Right kidney (tissue), 1 donor: ENCODE measurements around the gene KCNIP1.

Experiments
- DNase-seq: peaks from one replicate; pipeline ENCODE4 v3.0.0-alpha.2; 2016

The KCNIP1 gene

DNA sequence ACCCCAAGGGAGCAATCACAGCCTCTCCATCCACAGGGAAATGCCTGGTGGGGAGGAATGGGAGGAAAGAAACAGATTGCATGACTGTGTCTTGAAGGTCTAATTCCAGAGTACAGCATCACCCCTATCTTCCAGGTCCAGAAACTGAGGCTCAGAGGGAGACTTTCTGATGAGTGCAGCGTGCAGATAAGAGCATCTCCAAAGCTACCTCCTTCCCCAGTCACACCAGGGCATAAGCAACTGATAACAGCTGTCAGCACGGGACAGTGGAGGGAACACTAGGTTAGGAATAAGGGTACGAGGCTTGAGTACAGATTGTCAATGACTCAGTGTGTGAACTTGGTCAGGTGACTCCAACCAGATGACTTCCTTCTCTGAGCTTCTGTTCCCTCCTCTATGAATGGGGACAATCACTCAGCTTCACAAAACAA is 126.9 kb downstream of the KCNIP1 start:
- DNase-seq: no peak

DNA sequence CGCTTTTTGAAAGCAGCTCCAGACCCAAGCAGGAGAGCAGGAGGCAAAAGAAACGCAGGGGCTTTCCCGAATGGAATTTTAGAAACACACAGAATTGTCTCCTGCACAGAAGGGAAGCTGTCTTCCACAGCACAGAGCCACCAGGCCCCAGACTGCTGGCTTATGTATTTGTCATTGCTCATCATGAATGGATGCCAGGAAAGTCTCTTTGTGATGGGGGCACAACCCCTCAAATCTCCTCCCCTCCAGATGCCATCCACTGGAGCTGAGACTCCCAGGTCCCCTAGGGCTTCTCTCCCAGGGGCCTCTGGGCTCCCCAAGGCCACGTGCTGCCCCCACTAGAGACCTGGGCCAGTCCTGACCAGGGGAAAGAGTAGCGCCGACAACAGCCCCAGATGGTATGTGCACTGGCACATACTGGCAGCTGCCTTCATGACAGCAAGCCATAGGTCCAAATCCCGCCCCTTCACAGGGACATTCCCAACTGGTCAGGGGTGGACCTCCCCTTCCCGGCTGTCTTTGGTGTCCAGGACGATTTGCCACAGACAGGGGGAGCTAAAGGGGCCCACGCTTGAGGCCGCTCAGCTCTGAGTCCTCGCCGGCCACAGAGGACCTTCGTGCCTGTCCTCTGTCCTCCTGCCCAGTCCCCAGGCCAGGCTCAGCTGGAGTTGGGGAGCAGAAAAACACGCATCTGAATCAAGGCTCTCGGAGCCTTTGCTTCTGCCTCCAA is 127.8 kb downstream of the KCNIP1 start:
- peak; percentile 28 for DNase-seq

DNA sequence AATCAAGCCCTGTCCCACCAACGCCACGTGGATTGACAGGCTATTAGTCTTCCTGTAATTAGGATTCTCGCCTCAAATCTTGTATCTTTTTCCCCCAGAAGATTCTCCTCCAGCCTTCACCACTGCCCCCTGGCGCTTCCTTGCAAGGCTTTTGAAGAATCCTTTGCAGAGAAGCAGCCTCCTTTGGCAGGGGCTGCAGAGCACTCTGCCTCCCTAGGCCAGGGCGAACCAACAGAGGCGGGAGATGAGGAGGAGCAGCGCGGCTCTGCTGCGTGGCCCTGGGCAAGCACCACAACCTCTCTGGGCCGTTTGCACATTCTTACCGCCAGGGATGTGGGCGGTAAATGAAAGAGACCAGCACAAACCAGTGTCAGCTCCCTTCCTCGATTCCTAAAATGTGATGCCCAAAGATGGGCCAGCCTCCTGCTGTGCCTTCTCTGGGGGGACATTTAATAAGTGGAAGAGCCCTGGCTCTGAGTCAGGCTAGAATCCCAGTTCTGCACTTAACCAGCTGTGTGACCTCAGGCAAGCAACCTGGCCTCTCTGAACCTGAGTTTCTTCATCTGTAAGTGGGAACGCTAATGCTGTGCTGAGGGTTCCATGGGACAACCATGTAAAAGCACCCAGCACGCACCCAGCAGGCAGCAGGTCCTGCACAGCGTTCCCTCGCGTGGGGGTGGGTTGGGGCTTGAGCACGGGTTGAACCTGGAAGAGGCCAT is 128.6 kb downstream of the KCNIP1 start:
- DNase-seq: no peak

DNA sequence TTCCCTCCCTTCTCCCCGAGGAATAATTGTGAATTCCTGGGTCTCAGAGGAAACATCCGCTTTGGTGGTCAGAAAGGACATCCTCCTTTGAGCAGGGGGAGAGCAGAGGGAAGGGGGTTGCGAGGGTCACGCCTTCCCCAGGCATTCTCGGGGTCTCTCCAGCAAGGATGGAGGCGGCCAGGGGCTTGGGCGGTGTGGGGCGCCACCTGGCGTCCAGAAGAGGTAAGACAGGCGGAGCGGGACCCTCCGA is 129.1 kb downstream of the KCNIP1 start:
- no peak for DNase-seq

DNA sequence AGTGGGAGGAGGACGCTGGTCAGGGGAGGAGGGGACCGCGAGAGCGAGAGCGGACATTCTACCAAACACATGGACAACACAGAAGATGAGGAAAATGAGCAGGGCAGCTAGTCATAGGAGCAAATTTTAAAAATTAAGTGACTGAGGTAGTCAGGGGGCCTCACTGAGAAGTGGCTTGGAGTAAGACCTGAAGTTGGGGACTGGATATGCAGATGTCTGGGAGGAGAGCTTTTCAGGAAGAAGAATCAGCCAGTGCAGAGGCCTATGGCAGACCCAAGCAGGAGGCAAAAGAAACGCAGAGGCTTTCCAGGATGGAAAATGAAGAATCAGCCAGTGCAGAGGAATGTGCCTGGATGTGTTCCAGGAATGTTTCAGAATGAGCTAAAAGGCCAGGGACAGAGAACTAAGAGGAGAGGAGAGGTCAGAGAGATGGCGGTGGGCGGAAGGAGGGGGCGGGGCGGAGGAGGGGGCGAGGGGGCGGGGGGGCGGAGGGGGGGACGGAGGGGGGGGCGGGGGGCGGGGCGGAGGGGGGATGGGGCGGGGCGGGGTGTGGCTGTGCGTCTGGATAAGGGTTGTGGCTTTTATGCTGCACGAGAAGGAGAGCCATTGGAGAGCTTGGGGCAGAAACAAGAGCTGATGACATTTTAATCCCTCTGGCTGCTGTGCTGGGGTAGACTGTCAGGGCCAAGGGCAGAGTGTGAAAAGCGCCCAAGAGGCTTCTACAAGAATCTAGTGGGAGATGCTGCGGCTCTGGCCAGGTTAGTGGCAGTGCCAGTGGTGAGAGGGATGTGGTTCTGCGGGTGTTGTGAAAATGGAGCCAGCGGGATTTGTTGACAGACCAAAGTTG is 129.6 kb downstream of the KCNIP1 start:
- peak; percentile 91 for DNase-seq

DNA sequence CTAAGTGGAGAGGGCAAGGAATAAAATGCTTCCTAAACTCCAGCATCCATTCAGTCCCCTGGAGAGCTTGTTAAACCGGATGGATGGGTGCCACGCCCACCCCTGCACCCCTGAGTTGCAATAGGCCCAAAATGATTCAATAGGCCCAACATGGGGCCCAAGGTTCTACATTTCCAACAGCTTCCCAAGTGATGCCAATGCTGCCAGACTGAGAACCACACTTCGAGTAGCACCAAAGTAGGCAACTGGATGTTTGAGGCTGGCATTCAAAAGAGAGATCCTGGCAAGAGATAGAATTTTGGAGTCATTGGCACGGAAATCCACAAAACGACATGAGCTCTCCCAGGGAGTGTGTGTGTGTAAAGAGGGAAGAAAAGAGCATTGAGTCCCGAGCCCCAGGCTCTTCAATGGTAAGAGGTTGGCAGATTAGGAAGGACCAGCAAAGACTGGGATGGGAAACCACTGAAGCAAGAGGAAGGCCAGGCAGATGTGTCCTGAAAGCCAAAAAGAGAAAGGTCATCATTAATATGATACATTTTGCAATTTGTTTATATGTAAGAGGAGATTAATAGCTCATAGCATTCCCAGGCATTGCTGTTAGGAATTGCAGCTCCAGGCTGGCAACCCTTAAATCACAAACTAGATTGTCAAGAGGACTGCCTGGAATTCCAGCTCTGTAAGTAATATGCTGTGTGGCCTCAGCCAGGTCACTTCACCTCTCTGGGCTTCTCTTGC is 130.6 kb downstream of the KCNIP1 start:
- no peak for DNase-seq

DNA sequence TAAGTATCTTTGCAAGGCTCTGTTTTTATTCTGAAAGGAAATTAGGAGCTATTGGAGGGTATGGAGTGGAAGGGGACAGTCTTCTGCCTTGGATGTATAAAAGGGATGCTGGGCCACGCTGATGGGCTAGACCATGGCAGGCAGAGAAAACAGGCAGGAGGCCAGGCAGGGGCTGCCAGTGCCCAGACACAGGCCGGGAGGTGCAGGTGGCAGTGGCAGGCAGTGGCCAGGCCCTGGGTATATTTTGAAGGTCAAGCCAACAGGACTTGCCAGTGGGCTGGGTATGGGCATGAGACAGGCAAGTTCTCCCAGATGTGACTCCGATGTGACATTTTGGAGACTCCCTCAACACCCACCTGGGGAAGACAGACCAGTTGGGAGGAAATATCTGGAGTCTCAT is 131.9 kb downstream of the KCNIP1 start:
- no peak for DNase-seq

DNA sequence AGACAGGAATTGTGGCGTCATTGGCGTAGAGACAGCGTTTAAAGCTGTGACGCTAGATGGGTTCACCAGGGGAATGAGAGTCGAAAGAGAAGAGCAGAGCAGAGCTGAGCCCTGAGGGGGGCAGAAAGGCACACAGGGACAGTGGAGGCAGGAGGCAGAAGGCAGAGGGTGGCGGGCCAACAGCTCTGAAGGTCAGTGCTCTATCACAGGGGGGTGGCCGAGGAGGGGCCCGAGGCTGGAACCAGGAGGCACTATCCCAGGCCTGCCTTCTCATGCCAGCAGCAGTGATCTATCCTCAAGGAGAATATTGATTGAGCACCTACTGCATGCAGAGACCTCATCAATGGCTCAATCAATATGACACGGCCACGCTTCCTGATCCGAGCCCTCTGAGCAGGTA is 132.4 kb downstream of the KCNIP1 start:
- DNase-seq: no peak

DNA sequence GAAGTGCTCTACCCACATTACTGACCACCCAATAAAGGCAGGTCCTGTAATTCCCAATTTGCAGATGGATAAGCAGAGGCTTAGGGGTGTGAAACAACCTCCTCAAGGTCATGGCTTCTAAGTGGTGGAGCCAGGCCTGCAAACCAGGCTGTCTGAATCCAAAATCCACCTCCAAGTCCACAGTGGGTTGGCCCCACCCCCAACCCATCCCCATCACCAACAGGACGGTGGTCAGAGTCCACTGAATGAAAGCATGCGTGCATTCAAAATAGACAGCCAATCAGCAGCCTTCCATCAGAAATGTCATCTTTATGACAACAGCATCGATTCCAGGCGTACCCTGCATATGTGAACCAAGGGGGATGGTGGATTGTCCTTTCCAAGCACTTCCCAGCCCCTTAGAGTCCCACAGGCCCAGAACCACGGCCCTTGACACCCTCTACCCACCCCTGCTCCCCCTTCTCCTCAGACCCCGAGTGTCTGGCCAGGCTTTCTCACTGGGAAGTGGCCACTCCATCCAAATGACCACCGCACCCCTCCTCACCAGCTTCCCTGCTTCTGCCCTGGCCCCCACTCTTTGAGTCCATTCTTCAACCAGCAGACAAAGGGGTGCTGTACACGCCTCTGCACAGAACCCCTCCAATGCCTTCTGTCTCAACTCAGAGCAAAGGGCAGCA is 133.1 kb downstream of the KCNIP1 start:
- no peak for DNase-seq

DNA sequence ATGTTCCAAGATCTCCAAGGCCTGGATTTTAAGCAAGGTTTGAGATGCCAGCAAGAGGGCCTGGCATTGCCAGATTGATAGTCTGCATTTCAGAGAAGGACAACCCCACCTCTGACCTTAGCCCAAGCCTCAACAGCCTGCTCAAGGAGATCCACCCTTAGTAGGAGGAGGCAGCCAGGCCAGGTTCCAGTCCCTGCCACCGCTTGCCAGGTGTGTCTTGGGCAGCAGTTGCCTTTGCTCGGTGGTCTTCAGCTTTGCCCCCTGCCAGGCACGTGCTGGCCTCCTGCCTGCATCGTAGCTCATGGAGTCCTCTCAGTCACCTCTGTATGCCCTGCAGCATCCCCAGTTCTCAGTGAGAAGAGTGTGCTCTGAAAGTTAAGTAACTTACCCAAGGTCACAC is 134.2 kb downstream of the KCNIP1 start:
- no peak for DNase-seq

DNA sequence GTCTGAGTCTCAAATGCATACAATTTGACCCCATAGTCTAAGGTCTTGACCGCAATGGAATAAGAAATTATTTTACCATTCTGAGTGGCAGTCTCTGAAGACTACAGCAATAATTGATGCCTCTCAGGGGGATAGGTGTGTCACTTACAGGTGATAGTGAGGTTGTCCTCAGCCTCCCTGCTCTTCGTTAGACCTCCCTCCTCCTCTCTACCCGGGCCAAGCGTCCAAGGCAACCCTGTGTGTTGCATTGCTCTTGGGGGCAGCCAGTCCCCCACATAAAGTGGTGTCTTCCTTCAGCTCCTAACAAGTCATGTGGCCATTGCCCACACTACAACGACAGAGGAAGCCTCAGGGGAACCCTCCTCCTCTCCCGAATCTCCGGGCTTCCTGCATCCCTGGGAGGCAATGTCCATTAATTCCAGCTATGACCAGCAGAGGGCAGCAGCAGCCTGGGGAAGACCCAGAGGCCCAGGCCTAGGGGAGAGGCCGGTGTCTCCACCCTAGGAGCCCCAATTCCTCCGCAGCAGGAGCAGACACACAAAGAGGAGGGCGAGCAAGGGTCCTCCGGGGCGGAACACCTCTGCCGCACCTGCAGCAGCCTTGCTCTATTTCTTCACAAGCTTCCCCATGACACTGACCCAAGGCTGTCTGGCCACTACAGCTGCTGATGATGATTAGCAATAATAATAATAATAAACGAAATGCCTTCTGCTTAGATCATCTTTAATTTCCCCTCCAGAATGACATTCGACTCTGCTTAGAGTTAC is 134.8 kb downstream of the KCNIP1 start:
- DNase-seq: peak; percentile 56

DNA sequence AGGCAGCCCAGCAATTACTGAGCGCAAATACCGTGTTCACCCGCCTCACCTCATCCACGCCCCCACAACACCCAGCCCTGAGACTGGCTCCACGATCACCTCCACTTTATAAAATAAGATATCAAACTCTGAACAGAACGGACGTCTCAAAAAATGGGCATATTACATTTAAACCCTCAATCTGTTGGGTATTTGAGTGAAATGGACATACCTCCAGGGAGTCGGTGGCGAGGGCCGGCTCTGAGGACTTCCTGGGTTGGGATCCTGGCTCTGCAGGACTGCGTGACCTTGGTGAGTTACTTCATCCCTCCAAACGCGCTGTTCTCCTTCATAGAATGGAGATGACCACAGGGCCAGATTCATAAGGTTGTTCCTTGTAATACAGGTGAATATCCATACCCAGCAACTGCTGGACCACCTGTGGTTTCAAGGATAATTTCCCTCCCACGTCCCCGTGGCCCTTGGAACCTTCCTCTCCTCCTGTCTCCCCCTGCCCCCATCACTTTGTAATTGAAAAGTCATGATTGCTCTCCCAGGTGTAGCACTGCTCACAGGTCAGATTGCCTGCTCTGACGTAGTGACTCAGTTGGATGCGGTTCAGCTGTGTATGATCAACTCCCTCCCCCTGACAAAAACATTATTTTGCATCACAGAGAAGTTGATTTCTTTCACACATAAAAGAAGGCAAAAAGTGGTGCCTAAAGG is 135.6 kb downstream of the KCNIP1 start:
- DNase-seq: no peak

DNA sequence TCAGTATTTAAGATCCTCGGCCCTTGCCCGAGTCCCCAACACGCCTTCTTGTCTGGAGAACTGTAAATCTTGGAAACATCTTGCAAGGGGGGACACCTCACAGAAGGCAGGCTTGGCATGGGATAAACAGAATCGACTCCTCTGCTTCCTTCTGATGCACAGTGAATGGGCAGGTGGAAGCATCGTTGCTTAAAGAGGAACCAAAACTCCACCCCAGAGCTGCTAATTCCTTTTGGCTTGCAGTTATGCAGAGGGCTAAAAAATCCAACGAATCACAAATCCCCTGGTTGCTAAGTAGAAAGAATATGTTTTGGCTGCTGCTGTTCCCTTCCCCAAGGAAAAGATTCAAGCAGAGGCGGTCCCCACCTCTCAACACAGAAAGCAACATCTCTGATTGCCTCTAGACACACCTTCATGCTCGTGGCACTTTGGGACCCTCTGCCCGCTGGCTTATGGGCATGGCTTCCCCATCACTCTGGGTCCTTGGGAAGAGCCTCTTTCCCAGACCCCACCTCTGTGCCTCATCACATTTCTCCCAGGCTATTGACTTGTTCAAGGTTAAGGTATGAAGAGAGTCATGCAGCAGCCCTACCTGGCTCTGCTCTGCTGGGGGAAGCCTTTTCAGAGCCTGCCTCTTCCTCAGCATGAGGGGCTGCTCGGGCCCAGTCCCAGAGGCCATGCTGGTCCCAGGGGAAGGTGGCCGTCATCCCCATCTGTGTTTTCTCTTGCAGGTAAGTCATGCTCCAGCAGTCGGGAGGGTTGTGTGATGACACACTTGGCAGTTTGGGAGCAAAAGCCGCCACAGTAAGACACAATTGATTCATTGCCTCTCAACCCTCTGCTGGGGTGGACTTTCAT is 137.1 kb downstream of the KCNIP1 start:
- DNase-seq: no peak

DNA sequence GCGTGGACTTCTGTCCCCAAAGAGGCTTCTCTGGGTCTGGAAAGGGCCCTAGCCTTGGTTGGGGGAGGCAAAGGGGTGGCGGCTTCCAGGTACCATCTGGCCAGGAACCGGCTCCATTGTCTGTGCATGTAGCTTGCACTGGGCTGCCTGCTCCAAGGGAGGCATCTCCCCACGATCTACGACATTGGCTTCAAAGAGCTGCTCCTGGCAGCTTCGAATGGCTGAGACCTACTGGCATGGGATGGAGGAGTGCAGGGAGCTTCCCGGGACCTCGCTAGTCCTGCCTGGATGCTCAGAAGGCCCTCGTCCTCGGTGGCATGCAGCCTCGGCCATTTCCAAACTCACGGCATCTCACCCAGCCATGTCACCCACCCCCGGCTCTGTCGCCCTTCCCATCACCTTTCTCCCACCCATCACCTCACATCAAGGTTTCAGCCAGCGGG is 137.8 kb downstream of the KCNIP1 start:
- DNase-seq: no peak

DNA sequence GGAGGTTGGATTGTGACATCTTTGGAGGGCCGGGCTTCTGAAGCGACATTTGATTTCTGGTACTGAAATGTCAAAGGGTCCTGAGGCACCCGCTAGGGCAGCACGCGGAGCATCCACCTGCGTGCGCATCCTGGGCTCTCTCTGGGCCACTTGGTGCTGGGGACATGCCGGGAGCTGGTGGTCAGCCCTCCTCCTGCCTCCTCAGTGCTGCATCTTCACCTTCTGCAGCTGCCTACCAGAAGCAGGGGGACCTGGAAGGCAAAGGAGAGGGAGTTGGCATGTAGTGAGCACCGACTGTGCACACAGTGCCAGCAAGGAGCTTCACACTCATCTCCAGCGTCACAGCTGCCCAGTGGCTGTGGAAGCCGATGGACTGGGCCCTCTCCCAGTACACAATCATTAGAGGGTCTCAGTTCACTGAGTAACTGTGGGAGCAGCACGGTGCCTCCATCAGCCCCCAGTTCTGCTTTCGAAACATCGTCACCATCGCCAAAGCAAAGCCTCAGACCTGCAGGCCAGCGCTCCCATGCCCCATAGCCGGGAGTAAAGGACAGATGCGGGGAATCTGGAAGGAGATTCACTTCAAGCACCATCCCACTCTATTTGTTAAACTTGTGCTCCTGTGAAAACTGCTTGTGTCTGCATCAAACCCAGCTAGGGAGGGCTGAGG is 138.4 kb downstream of the KCNIP1 start:
- DNase-seq: no peak

DNA sequence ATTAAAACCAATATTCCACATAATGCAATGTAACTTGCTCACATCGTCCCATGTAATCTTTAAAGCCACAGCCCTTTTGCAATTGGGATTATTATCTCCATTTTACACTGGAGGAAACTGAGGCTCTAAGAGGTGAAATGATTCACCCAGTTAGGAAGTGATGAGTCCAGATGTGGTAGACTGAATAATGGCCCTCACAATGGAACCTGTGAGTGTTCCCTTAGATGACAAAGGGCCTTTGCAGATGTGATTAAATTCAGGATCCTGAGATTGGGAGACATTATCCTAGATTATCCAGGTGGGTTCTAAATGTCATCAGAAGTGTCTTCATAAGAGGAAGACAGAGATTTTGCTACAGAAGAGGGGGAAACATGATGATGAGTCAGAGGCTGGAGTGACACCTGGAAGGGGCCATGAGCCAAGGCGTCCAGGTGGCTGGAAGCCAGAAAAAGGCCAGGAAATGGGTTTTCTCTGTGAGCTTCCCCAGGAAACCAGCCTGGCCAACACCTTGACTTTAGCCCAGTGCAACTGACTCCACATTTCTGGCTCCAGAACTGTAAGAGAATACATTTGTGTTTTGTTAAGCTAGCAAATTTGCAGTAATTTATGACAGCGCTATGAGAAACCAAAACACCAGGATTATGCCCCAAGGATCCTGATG is 139.1 kb downstream of the KCNIP1 start:
- no peak for DNase-seq

DNA sequence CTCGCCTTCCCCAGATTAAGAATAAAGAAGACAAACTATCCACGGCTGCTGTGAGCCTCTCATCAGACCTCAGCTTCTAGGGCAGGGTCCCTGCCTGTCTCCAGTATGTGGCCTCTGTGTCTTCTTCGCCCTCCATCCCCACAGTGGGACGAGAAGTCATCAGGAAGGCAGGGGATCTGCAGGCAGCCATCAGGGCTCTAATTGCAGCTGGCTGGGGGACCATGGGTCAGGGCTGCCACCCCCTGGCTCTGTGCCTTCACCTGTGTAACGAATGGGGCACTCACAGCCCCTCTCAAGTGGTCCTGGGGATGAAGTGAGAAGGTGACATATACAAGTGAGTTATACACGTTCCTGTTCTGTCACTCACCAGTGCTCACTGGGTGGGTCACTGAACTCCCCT is 139.8 kb downstream of the KCNIP1 start:
- no peak for DNase-seq

DNA sequence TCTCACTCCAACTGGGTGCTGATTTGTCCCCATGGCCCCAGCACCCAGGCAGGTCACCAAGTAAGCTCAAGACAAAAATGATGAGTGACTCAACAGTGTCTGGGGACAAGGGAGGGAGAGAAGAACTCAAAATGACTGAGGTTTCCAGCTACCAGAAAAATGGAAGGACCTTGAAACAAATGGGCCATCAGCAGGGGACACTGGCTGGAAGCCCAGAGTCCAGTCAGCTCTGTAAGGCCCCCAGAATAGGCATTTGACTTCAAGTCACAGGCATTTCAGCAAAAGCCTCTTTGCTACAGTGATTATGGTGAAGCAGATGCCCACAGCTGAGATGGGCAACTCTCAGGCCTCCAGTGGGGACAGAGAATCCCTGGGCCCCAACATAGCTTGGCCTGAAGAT is 140.7 kb downstream of the KCNIP1 start:
- no peak for DNase-seq

DNA sequence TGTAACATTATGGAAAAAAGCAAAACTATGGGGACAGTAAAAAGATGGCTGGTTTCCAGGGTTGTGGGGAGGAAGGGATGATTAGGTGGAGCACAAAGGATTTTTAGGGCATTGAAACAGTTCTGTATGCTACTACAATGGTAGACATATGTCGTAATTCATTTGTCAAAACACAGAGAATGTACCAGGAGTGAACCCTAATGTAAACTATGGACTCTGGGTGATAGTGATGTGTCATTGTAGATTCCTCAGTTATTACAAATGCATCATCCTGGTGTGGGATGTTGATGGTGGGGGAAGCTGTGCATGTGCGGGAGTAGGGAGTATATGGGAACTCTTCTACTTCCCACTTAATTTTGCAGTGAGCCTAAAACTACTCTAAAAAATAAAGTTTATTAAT is 144.7 kb downstream of the KCNIP1 start:
- no peak for DNase-seq
